GM19397 (cell line): ENCODE data around the gene TIPRL.

ENCODE experiments used
- ATAC-seq: cut with Tn5 transposase; IDR thresholded peaks from one replicate; pipeline ENCODE4 v1.9.1; 2021; ENCODE audit warnings: mild to moderate bottlenecking, moderate library complexity; ENCODE audit not compliant: unreplicated experiment

TIPRL gene

DNA sequence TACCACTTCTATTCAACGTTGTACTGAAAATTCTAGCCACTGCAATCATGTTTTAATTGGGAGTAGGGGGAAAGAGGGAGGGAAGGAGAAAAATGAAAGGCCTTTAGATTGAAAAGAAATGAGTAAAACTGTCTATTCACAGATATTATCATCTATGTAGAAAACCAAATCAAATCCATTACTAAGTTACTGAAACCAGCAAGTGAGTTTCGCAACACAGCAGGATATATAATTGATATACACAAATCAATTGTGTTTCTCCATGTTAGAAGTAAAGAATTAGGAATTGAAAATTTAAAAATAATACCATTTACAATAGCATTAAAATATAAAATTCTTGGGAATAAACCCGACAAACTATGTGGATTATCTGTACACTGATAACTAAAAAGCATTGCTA lies 66.3 kb downstream of the TIPRL start:
- ATAC-seq = no peak

DNA sequence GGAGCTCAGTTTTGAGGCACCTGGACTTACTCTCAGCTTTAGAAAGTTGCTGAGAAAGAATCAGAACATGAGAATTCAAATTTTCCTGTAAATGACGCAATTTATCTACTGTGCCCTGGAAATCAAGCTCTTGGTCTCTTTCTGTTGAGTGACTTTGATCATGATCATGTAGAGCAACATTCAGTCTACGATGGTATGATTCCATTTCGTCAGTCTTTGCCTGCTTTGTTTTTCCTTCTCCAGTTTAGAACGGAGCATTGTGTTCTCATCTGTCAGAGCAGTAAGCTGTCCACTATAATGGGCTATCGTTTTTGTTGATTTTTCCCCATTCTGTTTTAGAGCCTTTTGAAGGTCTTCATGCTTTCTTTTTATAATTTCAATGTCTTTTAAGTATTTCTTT lies 67.7 kb downstream of the TIPRL start:
- ATAC-seq = no peak
